Fibroblast of skin of right biceps (primary cell): ENCODE measurements around the gene TRAPPC10.

ENCODE experiments used
- DNase-seq: peaks from one replicate; pipeline ENCODE4 v3.0.0-alpha.2; 2013

TRAPPC10 gene

GRCh38 chr21:44011579-44012473 lies at the start of gene TRAPPC10:
Gene TRAPPC10, plus strand, starts transcription at chr21:44012309. Its CDS starts 185 bp downstream, at chr21:44012494.
- DNase-seq, result peak; percentile 88

GRCh38 chr21:43965911-43966585 lies 46.1 kb upstream of the TRAPPC10 start:
- no peak for DNase-seq

- no peak for DNase-seq
Measured at GRCh38 chr21:43966946-43967512, 45.1 kb upstream of the TRAPPC10 start.

GRCh38 chr21:43967981-43968380 lies 44.1 kb upstream of the TRAPPC10 start:
- DNase-seq, result no peak

GRCh38 chr21:43968410-43969114 lies 43.5 kb upstream of the TRAPPC10 start:
- no peak for DNase-seq

- DNase-seq, result no peak
Measured at GRCh38 chr21:43969115-43969444, 43.0 kb upstream of the TRAPPC10 start.

GRCh38 chr21:43970551-43970950 lies 41.6 kb upstream of the TRAPPC10 start:
- DNase-seq, result no peak

GRCh38 chr21:43971201-43971991 lies 40.7 kb upstream of the TRAPPC10 start:
- DNase-seq, result no peak

GRCh38 chr21:43971992-43972255 lies 40.2 kb upstream of the TRAPPC10 start:
- DNase-seq, result no peak

GRCh38 chr21:43972850-43973633 lies 39.1 kb upstream of the TRAPPC10 start:
- no peak for DNase-seq

GRCh38 chr21:43973634-43973955 lies 38.5 kb upstream of the TRAPPC10 start:
- no peak for DNase-seq

- no peak for DNase-seq
Measured at GRCh38 chr21:43974791-43975468, 37.2 kb upstream of the TRAPPC10 start.

GRCh38 chr21:43975469-43976098 lies 36.5 kb upstream of the TRAPPC10 start:
- DNase-seq, result peak; percentile 50

GRCh38 chr21:43976661-43977060 lies 35.4 kb upstream of the TRAPPC10 start:
- no peak for DNase-seq

GRCh38 chr21:43978060-43978459 lies 34.0 kb upstream of the TRAPPC10 start:
- DNase-seq, result no peak

GRCh38 chr21:43979654-43980053 lies 32.5 kb upstream of the TRAPPC10 start:
- DNase-seq, result no peak

GRCh38 chr21:43981151-43981870 lies 30.8 kb upstream of the TRAPPC10 start:
- no peak for DNase-seq

- no peak for DNase-seq
Measured at GRCh38 chr21:43981871-43982210, 30.3 kb upstream of the TRAPPC10 start.

- no peak for DNase-seq
Measured at GRCh38 chr21:43982489-43983078, 29.5 kb upstream of the TRAPPC10 start.

- DNase-seq, result no peak
Measured at GRCh38 chr21:43983390-43983789, 28.7 kb upstream of the TRAPPC10 start.
